Measurements from ENCODE around the gene RAB6B. TPM values are rescaled to one million over a fixed set of nuclear protein-coding genes. Genes with fewer than 3 reads are reported as not detected.

The RAB6B gene
- total and polyA plus RNA-seq, 2 of the 4 experiments (the other 2 are of a cell fraction) = 0.18 to 1.2 TPM

GRCh38 chr3:133853063-133853924 lies 42.4 kb downstream of the RAB6B start (continued):
- no peak for TF ChIP-seq CEBPB (IDR thresholded peaks at IDR 0.05; ENCODE audit: low read depth, low read length)

GRCh38 chr3:133851931-133852330 lies 43.8 kb downstream of the RAB6B start:
- DNase-seq = no peak
- CTCF ChIA-PET = no interaction called here

More at GRCh38 chr3:133851931-133852330, 43.8 kb downstream of the RAB6B start:
- Histone ChIP-seq H3K27me3 (ENCODE audit: control insufficient read depth, insufficient read depth, low read length) (peaks cover 26% of the 10 kb centered on the region), H4K91ac (ENCODE audit: insufficient read depth, low read depth, low read length) (no peak overlapping the region), H3K4me3 (ENCODE audit: insufficient read depth, low read depth, low read length) (no peak overlapping the region), H3K4me2 (ENCODE audit: low read depth, low read length) (no peak overlapping the region), H2BK5ac (ENCODE audit: low read depth, low read length, poor library complexity, severe bottlenecking) (no peak overlapping the region), H3K9me1 (ENCODE audit: insufficient read depth, low read length) (no peaks in the 10 kb centered on the region), H4K20me1 (ENCODE audit: insufficient read depth, low read length) (no peaks in the 10 kb centered on the region), H2BK120ac (ENCODE audit: low read depth, low read length) (no peak overlapping the region), H3K79me1 (ENCODE audit: low read depth in 1 of 2, low read length in 2 of 2) (no peaks in the 10 kb centered on the region), H3K23ac (ENCODE audit: low read depth, low read length) (no peak overlapping the region), H3K14ac (replicated peaks; ENCODE audit: low read depth, low read length) (no peak overlapping the region), H2BK15ac (ENCODE audit: low read depth, low read length) (no peak overlapping the region), H3K18ac (ENCODE audit: low read depth, low read length) (no peak overlapping the region), H4K8ac (ENCODE audit: low read depth in 2 of 2, low read length in 2 of 2) (no peak overlapping the region), H3K9me3 (ENCODE audit: control insufficient read depth, insufficient read depth, low read length) (no peaks in the 10 kb centered on the region), H2BK20ac (ENCODE audit: low read depth, low read length) (no peak overlapping the region), H3K27ac (ENCODE audit: insufficient read depth, low read length) (no peak overlapping the region), H3K4ac (ENCODE audit: low read depth, low read length) (no peak overlapping the region), H2AFZ (replicated peaks; ENCODE audit: low read length, poor library complexity) (no peak overlapping the region), H3K9ac (ENCODE audit: low read depth, low read length) (no peak overlapping the region), H4K5ac (ENCODE audit: low read depth, low read length) (no peak overlapping the region), H3K4me1 (ENCODE audit: control insufficient read depth, insufficient read depth, low read length) (no peaks in the 10 kb centered on the region), H3K56ac (ENCODE audit: extremely low read depth, insufficient read depth, low read length) (no peak overlapping the region), H2AK9ac (replicated peaks; ENCODE audit: low read depth, low read length, poor library complexity) (no peak overlapping the region), H3K36me3 (ENCODE audit: control insufficient read depth, insufficient read depth, low read length) (no peaks in the 10 kb centered on the region), H2AK5ac (ENCODE audit: low read depth, low read length) (no peak overlapping the region)
- TF ChIP-seq RFX5 (IDR thresholded peaks at IDR 0.05; ENCODE audit: low read depth, low read length) (no peak), MAFK (IDR thresholded peaks at IDR 0.05; ENCODE audit: low read depth, low read length) (no peak), SMC3 (IDR thresholded peaks at IDR 0.05; ENCODE audit: low read depth, low read length) (no peak), NFE2L2 (IDR thresholded peaks at IDR 0.05; ENCODE audit: low read depth, low read length) (no peak)
- POLR2A ChIA-PET (ENCODE audit: unreplicated experiment) = no interaction called here
- 77% methylated on average over 7 of the region's 8 CpGs; no CpG with 5 or more reads in 1 of the 2 experiments for WGBS, 2 experiments (ENCODE audit: extremely low coverage in 2 of 2, insufficient read length in 1 of 2)
- in situ Hi-C loops (cut with MboI; ENCODE audit: low sequenced_read_pairs) (no loop called here), dilution Hi-C loops (cut with HindIII; ENCODE audit: low sequenced_read_pairs, unreplicated experiment) (no loop called here), intact Hi-C loops (cut with micrococcal nuclease) (no loop called here)
- no TSS peak for BruUV-seq (replicated peaks)
- no peak for ATAC-seq (ENCODE audit: low read depth)
